ENCODE measurements around the gene C10orf71.

C10orf71 gene

GRCh38 chr10:49269523-49269922 lies 29.4 kb upstream of the C10orf71 start:
- Histone ChIP-seq H3K27ac (ENCODE audit: poor library complexity, severe bottlenecking) (no peak overlapping the region), H3K9me3 (ENCODE audit: severe bottlenecking) (peaks cover 5% of the 10 kb centered on the region), H3K4me1 (ENCODE audit: insufficient read depth, poor library complexity, severe bottlenecking) (no peaks in the 10 kb centered on the region), H3K27me3 (ENCODE audit: insufficient read depth, poor library complexity, severe bottlenecking) (no peaks in the 10 kb centered on the region), H3K36me3 (ENCODE audit: low read depth) (no peaks in the 10 kb centered on the region), H3K4me3 (ENCODE audit: severe bottlenecking) (no peak overlapping the region)
- ATAC-seq (ENCODE audit: low read depth) (no peak), DNase-seq (ENCODE audit: low spot score) (no peak)
- TF ChIP-seq, protein P1, sequence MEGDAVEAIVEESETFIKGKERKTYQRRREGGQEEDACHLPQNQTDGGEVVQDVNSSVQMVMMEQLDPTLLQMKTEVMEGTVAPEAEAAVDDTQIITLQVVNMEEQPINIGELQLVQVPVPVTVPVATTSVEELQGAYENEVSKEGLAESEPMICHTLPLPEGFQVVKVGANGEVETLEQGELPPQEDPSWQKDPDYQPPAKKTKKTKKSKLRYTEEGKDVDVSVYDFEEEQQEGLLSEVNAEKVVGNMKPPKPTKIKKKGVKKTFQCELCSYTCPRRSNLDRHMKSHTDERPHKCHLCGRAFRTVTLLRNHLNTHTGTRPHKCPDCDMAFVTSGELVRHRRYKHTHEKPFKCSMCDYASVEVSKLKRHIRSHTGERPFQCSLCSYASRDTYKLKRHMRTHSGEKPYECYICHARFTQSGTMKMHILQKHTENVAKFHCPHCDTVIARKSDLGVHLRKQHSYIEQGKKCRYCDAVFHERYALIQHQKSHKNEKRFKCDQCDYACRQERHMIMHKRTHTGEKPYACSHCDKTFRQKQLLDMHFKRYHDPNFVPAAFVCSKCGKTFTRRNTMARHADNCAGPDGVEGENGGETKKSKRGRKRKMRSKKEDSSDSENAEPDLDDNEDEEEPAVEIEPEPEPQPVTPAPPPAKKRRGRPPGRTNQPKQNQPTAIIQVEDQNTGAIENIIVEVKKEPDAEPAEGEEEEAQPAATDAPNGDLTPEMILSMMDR (IDR thresholded peaks at IDR 0.05; ENCODE audit: poor library complexity, severe bottlenecking) = no peak

DNA sequence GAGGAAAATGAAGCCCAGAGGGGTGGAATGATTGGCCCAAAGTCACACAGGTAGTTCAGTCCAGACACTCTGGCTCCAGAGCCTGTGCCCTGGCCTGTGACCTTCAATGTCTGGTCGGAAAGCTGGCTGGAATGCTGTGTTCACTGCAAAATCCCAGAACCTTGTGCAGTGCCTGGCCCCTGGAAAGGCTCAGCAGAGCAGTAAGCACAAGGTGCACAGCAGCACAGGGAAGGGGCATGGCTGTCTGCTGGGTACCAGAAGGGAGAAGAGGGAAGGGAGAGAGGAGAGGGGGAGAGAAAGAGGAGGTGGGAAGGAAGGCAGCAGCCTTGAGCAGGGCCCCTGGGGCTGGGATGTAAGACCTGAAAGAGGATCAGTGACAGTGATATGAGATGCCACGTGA lies 28.4 kb upstream of the C10orf71 start:
- Histone ChIP-seq H3K4me3 (ENCODE audit: severe bottlenecking) (no peak overlapping the region), H3K27me3 (ENCODE audit: insufficient read depth, poor library complexity, severe bottlenecking) (no peaks in the 10 kb centered on the region), H3K9me3 (ENCODE audit: severe bottlenecking) (peaks cover 5% of the 10 kb centered on the region), H3K36me3 (ENCODE audit: low read depth) (no peaks in the 10 kb centered on the region), H3K27ac (ENCODE audit: poor library complexity, severe bottlenecking) (no peak overlapping the region), H3K4me1 (ENCODE audit: insufficient read depth, poor library complexity, severe bottlenecking) (no peaks in the 10 kb centered on the region)
- DNase-seq (ENCODE audit: low spot score) (no peak), ATAC-seq (ENCODE audit: low read depth) (no peak)
- TF ChIP-seq, protein P1 (IDR thresholded peaks at IDR 0.05; ENCODE audit: poor library complexity, severe bottlenecking) = no peak

DNA sequence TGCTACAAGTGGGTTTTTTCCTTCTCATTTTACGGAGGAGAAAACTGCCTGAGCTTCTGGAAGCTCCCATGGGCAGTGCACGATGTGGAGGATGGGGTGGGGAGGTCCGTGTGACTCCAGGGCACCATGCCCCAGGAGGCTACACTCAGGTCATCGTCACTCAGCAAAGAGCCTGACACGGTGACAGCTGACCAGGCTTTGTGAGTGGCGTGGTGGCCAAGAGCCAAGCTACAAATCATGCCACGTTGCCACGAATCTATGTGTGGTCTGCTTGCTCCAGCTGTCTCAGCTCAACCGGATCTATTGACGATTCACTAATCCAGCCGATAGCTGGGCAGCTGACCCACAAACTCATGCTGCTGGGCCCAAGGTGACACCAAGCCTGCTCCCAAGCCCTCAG lies 27.6 kb upstream of the C10orf71 start:
- Histone ChIP-seq H3K4me3 (ENCODE audit: severe bottlenecking) (no peak overlapping the region), H3K9me3 (ENCODE audit: severe bottlenecking) (no peaks in the 10 kb centered on the region), H3K36me3 (ENCODE audit: low read depth) (no peaks in the 10 kb centered on the region), H3K27me3 (ENCODE audit: insufficient read depth, poor library complexity, severe bottlenecking) (no peaks in the 10 kb centered on the region), H3K27ac (ENCODE audit: poor library complexity, severe bottlenecking) (no peak overlapping the region), H3K4me1 (ENCODE audit: insufficient read depth, poor library complexity, severe bottlenecking) (no peaks in the 10 kb centered on the region)
- DNase-seq (ENCODE audit: low spot score) (peak; percentile 25), ATAC-seq (ENCODE audit: low read depth) (no peak)
- TF ChIP-seq, protein P1 (IDR thresholded peaks at IDR 0.05; ENCODE audit: poor library complexity, severe bottlenecking) = no peak

DNA sequence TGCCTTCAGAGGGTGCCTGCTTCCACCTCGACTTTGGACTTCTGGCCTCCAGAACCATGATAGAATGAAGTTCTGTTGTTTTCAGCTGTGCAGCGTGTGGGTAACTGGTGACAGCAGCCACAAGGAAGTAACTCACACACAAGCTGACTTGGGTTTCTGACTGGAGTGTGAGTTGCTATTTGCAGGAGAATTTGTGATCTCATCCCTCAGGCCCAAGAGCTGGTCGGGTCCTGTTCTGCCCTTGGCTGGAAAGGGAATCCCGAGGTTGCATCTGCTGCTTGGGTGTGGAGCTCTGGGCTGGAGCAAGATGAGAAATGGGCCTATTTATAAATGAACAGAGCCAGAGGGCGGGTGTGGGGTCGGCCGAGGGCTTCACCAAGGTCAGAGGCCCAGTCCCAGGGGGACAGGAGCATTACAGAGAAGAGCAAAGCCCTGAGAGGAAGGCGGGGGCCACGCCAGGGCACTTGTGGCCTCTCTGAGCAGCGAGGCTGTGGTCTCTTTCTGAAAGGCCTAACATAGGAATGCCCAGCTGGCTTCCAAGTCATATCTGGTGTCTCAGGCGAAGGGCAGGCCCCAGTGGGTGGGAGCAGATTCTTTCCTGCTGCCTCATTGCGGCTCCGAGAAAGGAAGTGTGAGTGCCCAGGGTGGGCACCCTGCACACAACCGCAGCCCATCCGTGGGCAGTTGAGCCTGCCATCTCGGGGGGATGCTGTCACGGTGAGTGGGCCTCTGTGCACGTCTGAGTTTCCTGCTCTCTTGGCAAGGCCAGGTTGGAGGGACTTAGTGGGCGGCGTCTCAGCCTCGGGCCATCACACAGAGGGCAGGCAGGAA lies 26.5 kb upstream of the C10orf71 start:
- Histone ChIP-seq H3K27me3 (ENCODE audit: insufficient read depth, poor library complexity, severe bottlenecking) (no peaks in the 10 kb centered on the region), H3K27ac (ENCODE audit: poor library complexity, severe bottlenecking) (no peak overlapping the region), H3K9me3 (ENCODE audit: severe bottlenecking) (no peaks in the 10 kb centered on the region), H3K4me3 (ENCODE audit: severe bottlenecking) (no peak overlapping the region), H3K36me3 (ENCODE audit: low read depth) (no peaks in the 10 kb centered on the region), H3K4me1 (ENCODE audit: insufficient read depth, poor library complexity, severe bottlenecking) (no peaks in the 10 kb centered on the region)
- ATAC-seq (ENCODE audit: low read depth) (no peak), DNase-seq (ENCODE audit: low spot score) (no peak)
- TF ChIP-seq, protein P1 (IDR thresholded peaks at IDR 0.05; ENCODE audit: poor library complexity, severe bottlenecking) = no peak

DNA sequence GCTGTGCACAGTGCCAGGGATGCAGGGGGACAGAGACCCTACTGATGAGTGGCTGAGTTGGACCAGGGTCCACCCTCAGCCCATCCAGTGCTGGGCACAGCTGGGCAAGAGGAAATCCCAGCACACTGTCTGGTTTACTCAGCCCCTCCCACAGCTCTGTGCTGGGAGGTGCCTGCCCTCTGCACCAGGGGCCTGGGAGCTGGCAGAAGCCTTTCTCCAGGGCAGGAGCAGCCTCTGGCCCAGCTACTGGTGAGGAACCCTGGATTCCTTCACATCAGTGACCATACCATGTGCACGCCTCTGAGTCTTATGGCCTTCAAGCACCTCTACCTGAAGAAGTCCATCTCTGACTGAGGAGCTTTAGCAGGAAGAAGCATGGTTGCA lies 25.9 kb upstream of the C10orf71 start:
- Histone ChIP-seq H3K4me3 (ENCODE audit: severe bottlenecking) (no peak overlapping the region), H3K27me3 (ENCODE audit: insufficient read depth, poor library complexity, severe bottlenecking) (no peaks in the 10 kb centered on the region), H3K36me3 (ENCODE audit: low read depth) (no peaks in the 10 kb centered on the region), H3K9me3 (ENCODE audit: severe bottlenecking) (no peaks in the 10 kb centered on the region), H3K4me1 (ENCODE audit: insufficient read depth, poor library complexity, severe bottlenecking) (no peaks in the 10 kb centered on the region), H3K27ac (ENCODE audit: poor library complexity, severe bottlenecking) (no peak overlapping the region)
- TF ChIP-seq, protein P1 (IDR thresholded peaks at IDR 0.05; ENCODE audit: poor library complexity, severe bottlenecking) = no peak
- ATAC-seq (ENCODE audit: low read depth) (no peak), DNase-seq (ENCODE audit: low spot score) (no peak)
